ENCODE data around the gene CTTNBP2. TPM values are rescaled to one million over a fixed set of nuclear protein-coding genes. Genes with fewer than 3 reads are reported as not detected.

CTTNBP2 gene, protein sequence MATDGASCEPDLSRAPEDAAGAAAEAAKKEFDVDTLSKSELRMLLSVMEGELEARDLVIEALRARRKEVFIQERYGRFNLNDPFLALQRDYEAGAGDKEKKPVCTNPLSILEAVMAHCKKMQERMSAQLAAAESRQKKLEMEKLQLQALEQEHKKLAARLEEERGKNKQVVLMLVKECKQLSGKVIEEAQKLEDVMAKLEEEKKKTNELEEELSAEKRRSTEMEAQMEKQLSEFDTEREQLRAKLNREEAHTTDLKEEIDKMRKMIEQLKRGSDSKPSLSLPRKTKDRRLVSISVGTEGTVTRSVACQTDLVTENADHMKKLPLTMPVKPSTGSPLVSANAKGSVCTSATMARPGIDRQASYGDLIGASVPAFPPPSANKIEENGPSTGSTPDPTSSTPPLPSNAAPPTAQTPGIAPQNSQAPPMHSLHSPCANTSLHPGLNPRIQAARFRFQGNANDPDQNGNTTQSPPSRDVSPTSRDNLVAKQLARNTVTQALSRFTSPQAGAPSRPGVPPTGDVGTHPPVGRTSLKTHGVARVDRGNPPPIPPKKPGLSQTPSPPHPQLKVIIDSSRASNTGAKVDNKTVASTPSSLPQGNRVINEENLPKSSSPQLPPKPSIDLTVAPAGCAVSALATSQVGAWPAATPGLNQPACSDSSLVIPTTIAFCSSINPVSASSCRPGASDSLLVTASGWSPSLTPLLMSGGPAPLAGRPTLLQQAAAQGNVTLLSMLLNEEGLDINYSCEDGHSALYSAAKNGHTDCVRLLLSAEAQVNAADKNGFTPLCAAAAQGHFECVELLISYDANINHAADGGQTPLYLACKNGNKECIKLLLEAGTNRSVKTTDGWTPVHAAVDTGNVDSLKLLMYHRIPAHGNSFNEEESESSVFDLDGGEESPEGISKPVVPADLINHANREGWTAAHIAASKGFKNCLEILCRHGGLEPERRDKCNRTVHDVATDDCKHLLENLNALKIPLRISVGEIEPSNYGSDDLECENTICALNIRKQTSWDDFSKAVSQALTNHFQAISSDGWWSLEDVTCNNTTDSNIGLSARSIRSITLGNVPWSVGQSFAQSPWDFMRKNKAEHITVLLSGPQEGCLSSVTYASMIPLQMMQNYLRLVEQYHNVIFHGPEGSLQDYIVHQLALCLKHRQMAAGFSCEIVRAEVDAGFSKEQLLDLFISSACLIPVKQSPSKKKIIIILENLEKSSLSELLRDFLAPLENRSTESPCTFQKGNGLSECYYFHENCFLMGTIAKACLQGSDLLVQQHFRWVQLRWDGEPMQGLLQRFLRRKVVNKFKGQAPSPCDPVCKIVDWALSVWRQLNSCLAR (N-terminal part only)
- total RNA-seq = 0.22 and 0.77 TPM in 2 replicates

DNA sequence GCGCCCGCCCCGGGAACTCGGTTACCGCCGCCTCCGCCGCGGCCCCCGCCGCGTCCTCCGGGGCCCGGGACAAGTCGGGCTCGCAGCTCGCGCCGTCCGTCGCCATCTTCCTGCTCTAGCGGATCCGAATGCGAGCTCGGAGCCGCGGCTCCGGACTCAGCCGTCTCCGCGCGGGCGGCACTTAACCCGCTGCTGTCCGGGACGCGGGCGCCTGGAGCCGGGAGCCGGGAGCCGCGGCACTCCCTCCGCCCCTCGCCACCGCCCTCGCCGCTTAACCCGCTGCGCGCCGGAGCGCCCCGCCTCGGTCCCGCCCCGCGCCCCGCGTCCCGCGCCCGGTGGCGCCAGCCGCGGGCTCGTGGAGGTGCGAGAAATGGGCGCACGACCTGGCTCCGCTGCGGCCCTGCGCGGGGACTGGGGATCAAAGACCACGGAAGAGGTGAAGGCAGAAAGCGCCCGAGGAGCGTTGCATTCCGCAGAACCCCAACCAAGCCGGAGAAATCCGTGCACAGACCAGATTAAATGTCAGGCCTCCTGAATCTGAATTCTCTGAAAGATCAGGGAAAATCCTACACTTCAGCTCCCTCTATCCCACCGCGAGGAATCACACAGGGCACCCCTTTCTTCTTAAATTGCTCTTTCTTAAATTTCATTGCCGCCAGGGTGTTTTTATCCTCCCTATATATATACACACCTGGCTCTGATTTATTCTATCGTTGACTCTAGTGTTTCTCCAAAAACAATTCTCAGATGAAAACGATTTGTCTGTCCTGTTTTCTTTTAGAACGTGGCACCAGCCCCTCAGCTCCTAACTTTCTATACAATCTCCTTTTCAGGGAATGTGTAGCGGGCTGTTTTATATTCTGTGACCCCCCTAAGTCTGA lies at the start of gene CTTNBP2:
Gene CTTNBP2, minus strand, starts transcription at position 132 of the 881 bp plus-strand sequence. Its CDS starts 26 bp downstream, at position 106.

Measured in dermis lymphatic vessel endothelial cell (primary cell).